Measurements from ENCODE around the gene TRPV4. TPM values are rescaled to one million over a fixed set of nuclear protein-coding genes. Genes with fewer than 3 reads are reported as not detected.

The TRPV4 gene
- polyA plus RNA-seq, 1 of the 3 experiments (the other 2 are of a cell fraction), result 5.2 TPM

- POLR2A ChIA-PET, result interaction anchor here (1.7 kb wide), 1 partner anchor 44 kb away, joined by 6 read pairs; no protein-coding TSS in a partner anchor
- Histone ChIP-seq H3K27ac (ENCODE audit: low read depth in 2 of 2, low read length in 1 of 2) (peak overlapping the region in 1 of 2 experiments; percentile 48; a peak in 2 of 4 replicates), H3K27me3 (ENCODE audit: insufficient read depth) (no peaks in the 10 kb centered on the region), H3K9me2 (no peaks in the 10 kb centered on the region), H3K9me3 (peaks cover 14% of the 10 kb centered on the region; the same call in 1 of the 2 replicates), H3F3A (replicated peaks; ENCODE audit: insufficient read depth) (no peaks in the 10 kb centered on the region), H3K9ac (no peak overlapping the region), H3K4me3 (ENCODE audit: low read depth in 2 of 2, low read length in 1 of 2) (no peak overlapping the region), H3K4me1 (ENCODE audit: control insufficient read depth in 1 of 2, insufficient read depth in 2 of 2, low read depth in 1 of 2, low read length in 1 of 2) (peaks cover 0 to 56% of the 10 kb centered on the region in 2 experiments; a peak in 1 of 4 replicates), H3K4me2 (no peak overlapping the region), H3K36me3 (replicated peaks in 1 of 2; ENCODE audit: control insufficient read depth in 1 of 2, insufficient read depth in 2 of 2, low read length in 1 of 2) (no peaks in the 10 kb centered on the region), H2AFZ (ENCODE audit: low read depth) (no peak overlapping the region), H3K79me2 (ENCODE audit: insufficient read depth) (no peaks in the 10 kb centered on the region), H4K20me1 (ENCODE audit: insufficient read depth) (no peaks in the 10 kb centered on the region)
- WGBS (ENCODE audit: low lambda C conversion rate), result 76% methylated on average over 8 of the region's 15 CpGs
- TF ChIP-seq MXI1 (IDR thresholded peaks at IDR 0.05; ENCODE audit: low read depth, low read length), result no peak
- TF ChIP-seq FOXJ3 (CRISPR knock-in tag; IDR thresholded peaks at IDR 0.05), result no peak
- no peak for TF ChIP-seq YY1 (IDR thresholded peaks at IDR 0.05; ENCODE audit: low read depth)
- TF ChIP-seq JUND (IDR thresholded peaks at IDR 0.05), result no peak
- no peak for TF ChIP-seq SIN3A (IDR thresholded peaks at IDR 0.05; ENCODE audit: borderline replicate concordance, low read depth, low read length)
- TF ChIP-seq FOSL2 (IDR thresholded peaks at IDR 0.05; ENCODE audit: borderline replicate concordance, low read depth), result no peak
- no peak for TF ChIP-seq MAX (IDR thresholded peaks at IDR 0.05; ENCODE audit: low read depth)
- no peak for TF ChIP-seq RXRA (IDR thresholded peaks at IDR 0.05; ENCODE audit: borderline replicate concordance, low read depth)
- no peak for TF ChIP-seq RAD21 (IDR thresholded peaks at IDR 0.05; ENCODE audit: low read length)
- TF ChIP-seq CTCF (IDR thresholded peaks at IDR 0.05), result no peak
- TF ChIP-seq NRF1 (IDR thresholded peaks at IDR 0.05; ENCODE audit: low read depth, low read length), result no peak
- TF ChIP-seq IRF3 (IDR thresholded peaks at IDR 0.05; ENCODE audit: low read depth, low read length), result no peak
- TF ChIP-seq RCOR1 (IDR thresholded peaks at IDR 0.05; ENCODE audit: low read length), result no peak
- TF ChIP-seq EZH2phosphoT487 (IDR thresholded peaks at IDR 0.05; ENCODE audit: borderline replicate concordance, low read depth), result no peak
- TF ChIP-seq RFX5 (IDR thresholded peaks at IDR 0.05; ENCODE audit: low read length), result no peak
- TF ChIP-seq TEAD4 (IDR thresholded peaks at IDR 0.05; ENCODE audit: borderline replicate concordance, insufficient read depth), result no peak
- TF ChIP-seq NFIC (IDR thresholded peaks at IDR 0.05; ENCODE audit: borderline replicate concordance), result no peak
- TF ChIP-seq TAF1 (IDR thresholded peaks at IDR 0.05; ENCODE audit: borderline replicate concordance, low read depth, low read length), result no peak
- no peak for TF ChIP-seq REST (IDR thresholded peaks at IDR 0.05; ENCODE audit: low read depth, low read length)
- TF ChIP-seq PBX3 (IDR thresholded peaks at IDR 0.05), result no peak
- CTCF ChIA-PET, result interaction anchor here (0.7 to 2.2 kb wide), 14 partner anchors 11 to 240 kb away, joined by 3 to 8 read pairs (median 4); partner anchors contain the start of gene FAM222A
- DNase-seq, result peak; percentile 28
Observed at GRCh38 chr12:109758426-109759420, 74.5 kb downstream of the TRPV4 start.
